Glutamatergic neuron (in vitro differentiated cells): Measurements from ENCODE around the gene CD276. TPM values are rescaled to one million over a fixed set of nuclear protein-coding genes. Genes with fewer than 3 reads are reported as not detected.

Experiments used
- DNase-seq: peaks from one replicate; pipeline ENCODE4 v3.0.0; 2022
- H3K27ac Mint-ChIP-seq: one replicate; pipeline ENCODE4 v1.8.0; 2020; ENCODE audit warnings: mild to moderate bottlenecking, mixed read lengths, inconsistent platforms; ENCODE audit not compliant: unreplicated experiment
- H3K27me3 Mint-ChIP-seq: one replicate; pipeline ENCODE4 v1.8.0; 2020; ENCODE audit warnings: mild to moderate bottlenecking, moderate library complexity, mixed read lengths, inconsistent platforms; ENCODE audit not compliant: unreplicated experiment
- H3K36me3 Mint-ChIP-seq: one replicate; pipeline ENCODE4 v1.8.0; 2020; ENCODE audit warnings: mild to moderate bottlenecking, mixed read lengths, inconsistent platforms; ENCODE audit not compliant: unreplicated experiment
- H3K4me1 Mint-ChIP-seq: one replicate; pipeline ENCODE4 v1.8.0; 2020; ENCODE audit warnings: mild to moderate bottlenecking, low read depth, mixed read lengths, inconsistent platforms; ENCODE audit not compliant: unreplicated experiment
- H3K4me3 Mint-ChIP-seq: one replicate; pipeline ENCODE4 v1.8.0; 2020; ENCODE audit warnings: mild to moderate bottlenecking, mixed read lengths, inconsistent platforms; ENCODE audit not compliant: unreplicated experiment
- H3K9me3 Mint-ChIP-seq: one replicate; pipeline ENCODE4 v1.8.0; 2020; ENCODE audit warnings: mild to moderate bottlenecking, moderate library complexity, mixed read lengths, inconsistent platforms; ENCODE audit not compliant: unreplicated experiment
- total RNA-seq: library from RNA; stranded (reverse); fragmentation: NEBNext Ultra II Directional; extraction: Animal tissue kit (Norgen Biotek cat#: 25700); gene quantifications from one replicate; pipeline ENCODE4 v1.2.1, GENCODE V29; 2021; ENCODE audit not compliant: unreplicated experiment
- TF ChIP-seq, protein P1 (sequence below): fragments of 200-600 bp; sonication (generic); IDR thresholded peaks from one replicate; pipeline ENCODE4 v1.5.0; 2021; ENCODE audit not compliant: partially characterized antibody, unreplicated experiment

CD276 gene
- total RNA-seq, 1 donor from 2014 or later = 192 TPM

DNA sequence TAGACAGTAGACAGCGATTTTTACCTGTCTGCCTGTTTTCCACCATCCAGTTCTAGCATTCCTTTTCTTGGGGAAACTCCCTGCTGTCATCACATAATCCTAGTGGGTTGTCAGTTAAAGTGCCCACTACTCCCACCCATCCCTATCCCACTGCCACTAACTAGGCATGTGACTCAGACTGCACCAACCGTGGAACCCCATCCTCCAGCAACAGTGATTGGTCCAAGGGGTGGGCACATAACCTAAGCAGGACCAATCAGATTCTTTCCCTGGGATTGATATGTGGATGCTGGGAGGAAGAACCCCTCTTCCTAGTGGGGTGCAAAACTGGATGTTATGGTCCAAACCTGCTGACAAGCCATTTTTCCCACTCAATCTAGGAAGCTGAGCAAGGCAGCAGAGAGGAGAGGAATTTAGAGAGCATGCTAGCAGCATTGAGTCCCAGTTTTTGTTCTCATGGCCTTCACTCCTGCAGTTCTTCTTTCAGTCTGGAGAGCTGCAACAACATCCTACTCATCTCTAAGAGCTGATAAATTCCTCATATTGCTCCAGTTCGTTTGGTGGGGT lies 72.8 kb downstream of the CD276 start:
- Mint-ChIP-seq H3K4me3 (no peak overlapping the region), H3K4me1 (peaks cover 15% of the 10 kb centered on the region), H3K36me3 (no peaks in the 10 kb centered on the region), H3K27ac (no peak overlapping the region), H3K27me3 (peaks cover 7% of the 10 kb centered on the region), H3K9me3 (peaks cover 2% of the 10 kb centered on the region)
- DNase-seq = no peak
- TF ChIP-seq, protein P1, sequence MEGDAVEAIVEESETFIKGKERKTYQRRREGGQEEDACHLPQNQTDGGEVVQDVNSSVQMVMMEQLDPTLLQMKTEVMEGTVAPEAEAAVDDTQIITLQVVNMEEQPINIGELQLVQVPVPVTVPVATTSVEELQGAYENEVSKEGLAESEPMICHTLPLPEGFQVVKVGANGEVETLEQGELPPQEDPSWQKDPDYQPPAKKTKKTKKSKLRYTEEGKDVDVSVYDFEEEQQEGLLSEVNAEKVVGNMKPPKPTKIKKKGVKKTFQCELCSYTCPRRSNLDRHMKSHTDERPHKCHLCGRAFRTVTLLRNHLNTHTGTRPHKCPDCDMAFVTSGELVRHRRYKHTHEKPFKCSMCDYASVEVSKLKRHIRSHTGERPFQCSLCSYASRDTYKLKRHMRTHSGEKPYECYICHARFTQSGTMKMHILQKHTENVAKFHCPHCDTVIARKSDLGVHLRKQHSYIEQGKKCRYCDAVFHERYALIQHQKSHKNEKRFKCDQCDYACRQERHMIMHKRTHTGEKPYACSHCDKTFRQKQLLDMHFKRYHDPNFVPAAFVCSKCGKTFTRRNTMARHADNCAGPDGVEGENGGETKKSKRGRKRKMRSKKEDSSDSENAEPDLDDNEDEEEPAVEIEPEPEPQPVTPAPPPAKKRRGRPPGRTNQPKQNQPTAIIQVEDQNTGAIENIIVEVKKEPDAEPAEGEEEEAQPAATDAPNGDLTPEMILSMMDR = no peak

DNA sequence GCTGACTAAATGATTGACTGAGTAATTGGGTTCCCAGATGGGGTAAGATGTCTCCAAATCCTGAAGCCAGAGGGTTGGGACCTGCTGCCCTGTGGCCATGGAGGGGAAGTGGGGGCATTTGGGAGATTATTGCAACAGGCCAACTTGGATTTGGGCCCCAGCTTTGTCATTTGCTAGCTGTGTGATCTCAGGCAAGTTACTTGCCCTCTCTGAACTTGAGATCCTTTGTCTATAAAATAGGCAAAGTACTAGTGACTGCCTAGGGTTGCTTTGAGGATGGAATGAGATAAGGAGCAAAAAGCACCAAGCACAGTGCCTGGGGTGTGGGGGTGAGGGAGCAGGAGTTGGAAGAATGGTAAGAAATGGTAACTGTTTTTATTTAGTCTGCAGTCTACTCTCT lies 73.4 kb downstream of the CD276 start:
- peaks cover 7% of the 10 kb centered on the region for H3K27me3 Mint-ChIP-seq
- TF ChIP-seq, protein P1 = no peak
- no peak overlapping the region for H3K4me3 Mint-ChIP-seq
- no peak overlapping the region for H3K27ac Mint-ChIP-seq
- peaks cover 2% of the 10 kb centered on the region for H3K9me3 Mint-ChIP-seq
- H3K36me3 Mint-ChIP-seq = no peaks in the 10 kb centered on the region
- DNase-seq = no peak
- peaks cover 15% of the 10 kb centered on the region for H3K4me1 Mint-ChIP-seq

DNA sequence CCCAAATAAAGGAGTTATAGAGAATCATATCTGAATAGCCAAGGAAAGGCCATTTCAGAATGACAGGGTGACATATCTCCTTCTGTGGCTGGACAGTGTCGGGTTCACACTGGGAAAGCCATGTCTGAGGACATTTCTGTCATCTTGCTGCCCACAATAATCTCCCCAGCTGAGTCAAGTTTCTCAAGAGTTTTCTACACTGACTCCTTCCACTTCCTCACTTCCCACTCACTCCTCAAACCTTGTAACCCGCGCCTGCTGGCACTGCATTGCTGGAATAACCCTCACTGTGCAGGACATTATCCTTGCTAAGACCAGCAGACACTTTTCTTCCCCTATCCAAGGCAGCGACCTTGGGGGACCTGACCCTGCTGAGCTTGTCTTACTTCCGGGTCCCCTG lies 74.3 kb downstream of the CD276 start:
- no peaks in the 10 kb centered on the region for H3K36me3 Mint-ChIP-seq
- H3K4me1 Mint-ChIP-seq = peaks cover 15% of the 10 kb centered on the region
- peaks cover 7% of the 10 kb centered on the region for H3K27me3 Mint-ChIP-seq
- DNase-seq = no peak
- peaks cover 2% of the 10 kb centered on the region for H3K9me3 Mint-ChIP-seq
- H3K27ac Mint-ChIP-seq = no peak overlapping the region
- no peak overlapping the region for H3K4me3 Mint-ChIP-seq
- TF ChIP-seq, protein P1 = no peak

DNA sequence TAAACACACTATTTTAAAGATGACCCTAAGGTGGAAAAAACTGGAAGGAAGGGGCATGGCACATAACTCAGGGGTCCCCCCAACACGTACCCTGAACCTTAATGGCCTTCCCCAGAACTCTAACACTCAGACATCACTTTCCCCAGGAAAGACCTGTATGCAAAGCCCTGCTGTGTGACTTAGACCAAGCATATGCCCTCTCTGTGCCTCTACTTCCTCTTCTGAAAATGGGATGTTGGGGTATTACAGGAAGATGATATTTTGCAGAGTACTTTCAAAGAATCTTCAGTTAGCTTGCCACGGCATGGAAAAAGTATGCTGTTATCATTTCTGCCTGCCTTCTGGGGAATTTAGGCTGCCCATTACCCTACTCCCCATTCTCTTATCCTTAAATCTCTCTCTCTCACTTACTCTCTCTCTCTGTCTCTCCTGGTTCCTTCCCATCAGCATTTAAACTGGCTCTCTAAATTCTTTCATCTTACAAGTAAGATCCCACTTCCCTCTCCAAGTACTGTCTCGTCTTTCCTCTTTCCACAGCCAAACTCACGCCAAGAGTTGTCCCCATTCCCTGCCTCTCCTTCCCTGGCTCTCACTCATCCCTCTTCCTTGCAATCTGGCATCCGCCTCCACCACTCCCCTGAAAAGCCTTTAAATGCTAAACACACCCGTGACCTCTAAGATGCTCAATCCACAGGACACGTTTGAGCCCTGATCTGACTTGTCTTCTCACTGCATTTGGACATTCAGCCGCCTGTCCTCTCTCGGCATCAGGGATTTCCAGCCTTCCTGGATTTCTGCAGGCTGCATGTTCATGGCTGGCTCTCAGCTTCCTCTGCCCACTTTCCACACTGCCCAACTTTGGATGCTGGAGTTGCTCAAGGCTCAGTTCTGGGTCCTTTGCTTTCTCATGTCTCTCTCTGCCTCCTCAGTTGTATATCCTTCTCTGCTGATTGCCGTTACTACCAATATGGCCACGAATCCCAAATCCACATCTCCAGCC lies 76.4 kb downstream of the CD276 start:
- no peak overlapping the region for H3K27ac Mint-ChIP-seq
- H3K4me1 Mint-ChIP-seq = peaks cover 6% of the 10 kb centered on the region
- DNase-seq = no peak
- no peak overlapping the region for H3K4me3 Mint-ChIP-seq
- H3K36me3 Mint-ChIP-seq = no peaks in the 10 kb centered on the region
- H3K9me3 Mint-ChIP-seq = no peaks in the 10 kb centered on the region
- peaks cover 3% of the 10 kb centered on the region for H3K27me3 Mint-ChIP-seq
- TF ChIP-seq, protein P1 = no peak

DNA sequence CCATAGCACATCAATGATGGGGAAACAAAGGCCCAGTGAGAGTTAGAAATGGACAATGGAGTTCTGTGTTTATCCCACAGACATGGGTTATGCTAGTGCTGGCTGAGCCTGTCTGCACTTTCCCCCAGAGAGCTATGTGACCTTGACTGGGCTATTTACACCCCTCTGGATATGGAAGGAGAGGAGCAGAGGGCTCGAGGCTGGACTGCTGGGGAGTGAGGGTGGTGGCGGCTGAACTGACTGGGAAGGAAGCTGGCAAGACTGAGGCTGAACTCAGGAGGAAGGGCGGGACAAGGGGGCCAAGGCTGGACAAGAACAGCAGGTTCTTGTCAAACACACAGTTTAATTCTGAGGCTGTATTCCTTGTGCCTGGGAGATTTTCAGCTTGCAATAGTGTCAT lies 79.7 kb downstream of the CD276 start:
- no peak overlapping the region for H3K27ac Mint-ChIP-seq
- TF ChIP-seq, protein P1 = no peak
- no peak overlapping the region for H3K4me3 Mint-ChIP-seq
- no peaks in the 10 kb centered on the region for H3K36me3 Mint-ChIP-seq
- no peak for DNase-seq
- peaks cover 11% of the 10 kb centered on the region for H3K4me1 Mint-ChIP-seq
- peaks cover 9% of the 10 kb centered on the region for H3K27me3 Mint-ChIP-seq
- peaks cover 3% of the 10 kb centered on the region for H3K9me3 Mint-ChIP-seq
